CD4-positive, alpha-beta T cell treated with Interleukin-15 for 1 hour (primary cell): Measurements from ENCODE around the gene NT5C2.
"Not testable (repeated sequence)": the region's sequence is repeated elsewhere in the genome, so short reads cannot be mapped to it uniquely, and the experiment has no call there.

Source experiments
- DNase-seq: peaks from one replicate; pipeline ENCODE4 v3.0.0-alpha.2; 2020

Gene NT5C2

DNA sequence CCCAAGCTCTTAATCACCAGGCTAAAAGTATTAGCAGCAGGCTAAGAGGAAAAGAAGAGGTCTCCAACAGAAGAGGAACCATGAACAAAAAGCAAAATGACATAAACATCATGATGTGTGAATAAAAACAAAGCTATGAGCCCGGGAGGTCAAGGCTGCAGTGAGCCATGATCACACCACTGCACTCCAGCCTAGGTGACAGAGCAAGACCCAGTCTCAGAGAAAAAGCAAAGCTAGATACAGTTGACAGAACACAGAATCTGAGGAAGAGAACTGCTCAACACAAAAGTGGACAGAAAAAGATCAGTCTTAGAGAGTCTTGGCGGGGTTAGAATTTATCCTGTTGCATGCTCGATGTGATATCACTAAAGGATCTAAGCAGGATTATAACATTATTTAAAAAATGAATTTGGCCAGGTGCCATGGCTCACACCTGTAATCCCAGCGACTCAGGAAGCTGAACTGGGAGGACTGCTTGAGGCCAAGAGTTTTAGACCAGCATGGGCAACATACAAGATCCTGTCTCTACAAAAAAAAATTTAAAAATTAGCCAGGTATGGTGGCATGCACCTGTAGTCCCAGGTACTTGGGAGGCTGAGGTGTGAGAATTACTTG lies 37.5 kb downstream of the NT5C2 start:
- DNase-seq = no peak

GRCh38 chr10:103154521-103155299 lies 38.4 kb downstream of the NT5C2 start:
- DNase-seq = no peak

DNA sequence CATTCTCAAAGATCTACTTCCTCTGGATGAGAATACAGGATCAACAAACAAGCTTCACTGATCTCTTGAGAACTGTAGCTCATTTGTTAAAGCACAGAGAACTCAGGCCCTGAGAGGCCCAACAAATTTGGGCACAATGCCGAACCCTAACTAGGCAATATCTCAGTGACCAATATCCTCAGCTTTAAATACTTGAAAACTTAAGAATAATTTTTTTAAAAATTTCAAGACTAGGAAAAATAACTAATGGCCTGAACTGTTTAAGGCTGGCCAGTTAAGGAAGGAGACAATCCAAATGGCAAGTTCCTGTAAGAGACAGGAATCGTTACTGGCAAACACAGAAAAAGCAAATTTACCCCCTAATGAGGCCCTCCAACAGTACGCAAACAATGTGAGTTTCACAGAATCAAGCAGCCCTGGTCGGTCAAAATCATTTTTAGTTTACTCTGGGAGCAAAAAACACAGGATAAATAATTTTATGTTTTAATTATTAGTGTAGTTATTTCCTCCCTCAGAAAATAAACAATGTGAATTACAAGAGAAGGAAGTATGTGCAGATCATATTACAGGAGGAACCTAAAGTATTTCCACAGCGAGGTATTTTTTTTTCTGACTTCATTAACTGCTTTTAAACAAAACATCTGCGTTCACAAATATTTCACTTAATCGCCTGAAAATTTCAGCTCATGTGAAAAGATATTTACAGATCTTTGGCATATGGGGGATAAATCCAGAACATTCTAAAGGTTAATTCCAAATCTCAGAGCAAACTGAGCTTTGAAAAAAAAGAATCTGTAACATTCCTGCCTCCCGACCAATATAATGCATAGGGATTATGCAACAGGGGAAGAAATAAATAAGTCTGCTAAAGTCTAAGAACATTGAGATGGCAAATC lies 39.5 kb downstream of the NT5C2 start:
- no peak for DNase-seq

- no peak for DNase-seq
Measured at GRCh38 chr10:103149991-103150622, 43.0 kb downstream of the NT5C2 start.

DNA sequence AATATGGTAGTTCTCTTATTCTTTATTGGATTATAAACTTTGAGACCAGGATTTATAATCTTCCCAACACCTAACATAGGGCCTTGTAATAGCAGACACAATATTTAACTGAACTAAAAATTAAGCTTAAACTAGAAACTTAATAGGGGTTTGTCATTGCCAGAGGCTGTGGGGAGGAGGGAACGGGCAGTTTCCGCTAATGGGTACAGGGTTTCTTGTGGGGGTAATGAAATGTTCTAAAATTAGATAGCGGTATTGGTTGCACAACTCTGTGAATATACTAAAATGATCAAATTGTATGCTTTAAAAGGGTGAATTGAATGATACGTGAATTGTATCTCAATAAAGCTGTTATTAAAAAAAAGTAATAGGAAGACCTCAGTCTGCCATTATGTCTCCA lies 45.4 kb downstream of the NT5C2 start:
- no peak for DNase-seq

DNA sequence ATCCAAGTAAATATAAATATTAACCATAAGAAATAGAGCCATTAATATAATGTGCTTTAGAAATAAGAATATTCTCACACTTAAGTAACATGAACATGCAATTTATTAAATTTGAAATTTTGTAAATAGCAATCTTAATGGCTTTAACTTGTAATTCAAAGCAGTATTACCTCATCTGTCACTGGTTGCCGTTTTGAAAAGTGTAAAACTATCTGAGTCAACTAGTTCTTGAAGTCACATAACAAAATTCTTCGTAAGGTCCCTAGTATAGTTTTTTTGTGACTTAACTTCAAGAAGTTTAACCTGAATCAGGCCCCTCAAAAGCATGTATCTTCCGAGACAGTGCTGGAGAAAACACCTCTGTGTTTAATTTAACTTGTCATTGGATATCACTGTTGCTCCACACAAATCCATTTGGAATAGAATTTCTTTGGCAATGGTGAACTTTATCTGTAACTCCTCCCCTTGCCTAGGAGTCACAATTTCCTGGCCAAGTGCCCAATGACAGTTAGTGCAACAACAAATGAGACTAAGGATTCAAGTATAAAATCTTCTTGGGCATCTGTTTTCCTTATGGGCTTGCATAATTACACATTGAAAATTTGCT lies 47.1 kb downstream of the NT5C2 start:
- no peak for DNase-seq

DNA sequence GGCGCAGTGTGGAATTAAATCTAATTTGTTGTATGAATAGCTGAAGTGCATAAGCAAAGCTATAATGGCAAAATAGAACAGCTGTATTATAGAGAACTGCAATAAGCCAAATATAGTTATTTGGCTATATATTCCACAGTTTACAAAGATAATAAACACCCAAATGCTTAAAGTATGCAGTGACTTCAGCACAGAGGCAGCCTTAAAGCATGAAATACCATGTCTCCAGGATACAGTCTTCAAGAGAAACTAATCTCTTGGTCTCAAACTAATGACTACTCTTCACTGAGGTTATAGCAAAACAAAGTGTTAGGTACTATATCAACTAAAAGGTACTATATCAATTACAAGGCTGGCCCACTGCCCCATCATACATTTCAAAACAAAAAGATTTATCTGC lies 48.0 kb downstream of the NT5C2 start:
- no peak for DNase-seq

DNA sequence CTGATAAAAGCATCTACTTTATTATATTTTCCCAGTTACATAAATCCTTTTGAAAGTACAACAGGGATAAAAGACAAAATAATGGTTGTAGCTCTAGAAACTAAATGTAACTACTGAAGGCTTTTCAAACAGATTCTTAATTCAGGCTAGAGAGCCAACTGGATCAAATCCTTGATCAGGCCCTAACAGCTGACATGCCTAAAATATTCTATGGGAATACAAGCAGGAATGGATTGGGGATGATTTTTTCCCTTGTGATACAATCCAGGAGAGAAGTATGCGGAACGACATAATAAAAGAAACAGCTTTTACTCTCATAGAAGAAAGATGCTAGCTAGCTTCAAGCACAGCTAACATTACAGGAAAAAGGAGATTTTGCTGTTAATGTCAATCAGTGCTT lies 49.0 kb downstream of the NT5C2 start:
- DNase-seq = no peak

DNA sequence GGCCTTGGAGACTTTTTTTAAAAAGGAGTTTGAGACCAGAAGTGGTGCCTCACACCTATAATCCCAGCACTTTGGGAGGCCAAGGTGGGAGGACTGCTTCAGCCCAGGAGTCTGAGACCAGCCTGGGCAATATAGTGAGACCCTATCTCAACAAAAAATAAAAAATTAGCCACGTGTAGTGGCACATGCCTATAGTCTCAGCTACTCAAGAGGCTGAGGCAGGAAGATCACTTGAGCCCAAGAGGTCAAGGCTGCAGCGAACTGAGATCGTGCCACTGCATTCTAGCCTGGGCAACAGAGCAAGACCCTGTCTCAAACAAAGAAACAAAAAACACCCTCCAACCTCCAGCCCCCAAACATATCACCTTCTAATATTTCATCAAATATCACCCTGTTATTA lies 49.4 kb downstream of the NT5C2 start:
- DNase-seq = not testable (repeated sequence)

DNA sequence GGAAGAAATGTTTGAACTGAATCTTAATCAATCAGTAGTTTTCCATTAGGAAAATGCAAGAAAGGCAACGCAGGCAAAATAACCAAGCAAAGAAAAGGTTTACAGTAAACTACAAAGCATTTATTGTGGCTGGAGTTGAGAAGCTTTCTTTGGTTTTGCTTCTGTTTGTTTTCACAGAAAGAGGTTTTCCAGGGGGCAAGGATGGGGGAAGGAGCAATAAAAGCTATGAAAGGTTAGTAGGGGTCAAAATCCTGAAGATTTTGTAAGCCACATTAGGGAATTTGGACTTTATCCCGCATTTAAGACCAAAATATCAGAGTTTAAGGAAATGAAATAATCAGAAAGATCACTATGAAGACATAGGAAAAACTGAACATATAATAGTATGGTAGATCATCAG lies 51.1 kb downstream of the NT5C2 start:
- DNase-seq = no peak

DNA sequence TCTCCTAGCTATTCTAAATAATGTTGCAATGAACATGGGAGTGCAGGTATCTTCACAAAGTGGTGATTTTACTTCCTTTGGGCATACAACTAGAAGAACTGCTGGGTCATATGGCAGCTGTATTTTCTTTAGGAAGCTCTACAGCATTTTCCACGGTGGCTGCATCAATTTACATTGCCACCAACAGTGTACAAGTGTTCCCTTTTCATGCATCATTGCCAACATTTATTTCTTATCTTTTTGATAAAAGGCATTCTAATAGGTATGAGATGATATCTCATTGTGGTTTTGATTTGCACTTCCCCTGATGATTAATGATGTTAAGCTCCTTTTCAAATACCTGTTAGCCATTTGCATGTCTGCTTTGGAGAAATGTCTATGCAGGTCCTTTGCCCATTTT lies 52.6 kb downstream of the NT5C2 start:
- DNase-seq = no peak

DNA sequence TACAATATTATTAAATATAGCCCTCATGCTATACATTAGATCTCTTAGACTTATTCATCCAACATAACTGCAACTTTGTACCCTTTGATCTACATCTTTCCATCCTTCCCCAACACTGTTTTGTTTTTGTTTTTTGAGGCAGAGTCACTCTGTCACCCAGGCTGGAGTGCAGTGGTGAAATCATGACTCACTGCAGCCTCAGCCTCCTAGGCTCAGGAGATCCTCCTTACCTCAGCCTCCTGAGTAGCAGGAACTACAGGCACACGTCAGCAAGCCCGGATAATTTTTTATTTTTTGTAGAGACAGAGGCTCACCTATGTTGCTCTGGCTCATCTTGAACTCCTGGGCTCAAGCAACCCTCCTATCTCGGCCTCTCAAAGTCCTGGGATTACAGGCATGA lies 53.3 kb downstream of the NT5C2 start:
- DNase-seq = no peak

DNA sequence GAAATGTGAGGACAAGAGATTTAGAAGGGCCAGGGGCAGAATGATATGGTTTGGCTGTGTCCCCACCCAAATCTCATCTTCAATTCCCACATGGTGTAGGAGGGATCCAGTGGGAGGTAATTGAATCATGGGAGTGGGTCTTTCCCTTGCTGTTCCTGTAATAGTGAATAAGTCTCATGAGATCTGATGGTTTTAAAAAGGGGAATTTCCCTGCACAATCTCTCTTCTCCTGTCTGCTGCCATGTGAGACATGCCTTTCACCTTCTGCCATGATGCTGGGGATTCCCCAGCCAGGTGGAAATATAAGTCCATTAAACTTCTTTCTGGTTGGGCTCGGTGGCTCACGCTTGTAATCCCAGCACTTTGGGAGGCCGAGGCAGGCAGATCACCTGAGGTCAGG lies 57.9 kb downstream of the NT5C2 start:
- DNase-seq = not testable (repeated sequence)

GRCh38 chr10:103130910-103131309 lies 62.2 kb downstream of the NT5C2 start:
- no peak for DNase-seq

- DNase-seq = not testable (repeated sequence)
Measured at GRCh38 chr10:103130180-103130579, 62.9 kb downstream of the NT5C2 start.

GRCh38 chr10:103127241-103127640 lies 65.8 kb downstream of the NT5C2 start:
- DNase-seq = no peak

- DNase-seq = no peak
Measured at GRCh38 chr10:103125323-103126267, 67.5 kb downstream of the NT5C2 start.

GRCh38 chr10:103124420-103125096 lies 68.5 kb downstream of the NT5C2 start:
- no peak for DNase-seq

DNA sequence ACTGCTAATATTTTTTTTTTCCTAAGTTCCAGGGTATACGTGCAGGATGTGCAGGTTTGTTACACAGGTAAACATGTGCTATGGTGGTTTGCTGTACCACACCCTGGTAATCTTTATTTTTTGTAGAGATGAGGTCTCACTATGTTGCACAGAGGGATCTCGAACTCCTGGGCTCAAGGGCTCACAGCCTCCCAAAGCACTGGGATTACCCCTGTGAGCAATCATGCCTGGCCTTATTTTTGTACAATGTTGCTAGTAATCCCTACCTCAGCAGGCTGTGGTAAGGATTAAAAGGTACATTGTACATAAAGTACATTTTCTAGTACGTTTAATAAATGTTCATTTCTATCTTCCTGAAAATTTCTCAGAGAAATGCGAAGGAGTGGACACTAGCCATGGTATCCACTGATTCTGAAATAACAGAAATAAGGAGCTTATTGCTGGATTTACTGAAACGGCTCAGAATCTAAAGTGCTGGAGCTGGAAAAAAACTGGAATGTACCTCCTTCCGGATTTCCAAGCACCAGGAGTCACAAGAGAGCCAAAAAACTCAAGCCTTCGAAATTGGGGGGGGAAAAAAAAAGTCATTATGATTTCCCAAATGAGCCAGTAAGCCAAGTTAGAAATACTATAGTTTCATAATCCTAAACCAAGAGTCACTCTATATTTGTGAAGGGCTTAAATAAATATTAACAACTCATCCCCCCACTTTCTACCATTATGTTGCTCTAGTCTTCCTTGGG lies 69.6 kb downstream of the NT5C2 start:
- no peak for DNase-seq
